ENCODE data around the gene PEX3. TPM values are rescaled to one million over a fixed set of nuclear protein-coding genes. Genes with fewer than 3 reads are reported as not detected.

Gene PEX3
- total and polyA plus RNA-seq, 9 donors = 12.2 to 21.9 (median 13.9) TPM

DNA sequence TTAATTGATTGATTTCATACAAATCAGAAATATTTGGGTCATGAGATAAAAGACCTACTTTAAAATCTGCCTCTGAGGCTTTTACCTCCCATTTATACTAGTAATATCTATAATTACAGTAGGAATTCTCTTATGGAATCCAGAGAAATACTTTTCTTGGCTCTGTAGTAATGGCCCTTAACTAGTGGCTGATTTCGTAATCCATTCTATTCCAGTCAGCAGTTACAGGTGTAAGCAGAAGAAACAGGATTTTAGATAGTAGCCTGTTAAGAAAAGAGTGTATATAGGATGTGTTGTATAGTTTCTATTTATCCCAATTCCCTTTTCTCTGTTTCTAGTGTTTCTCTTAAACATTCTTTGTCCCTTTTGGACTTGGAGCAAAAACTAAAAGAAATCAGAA lies 21.2 kb downstream of the PEX3 start:
- Histone ChIP-seq H3K9me3 (replicated peaks; ENCODE audit: control insufficient read depth, low read depth, low read length) (no peaks in the 10 kb centered on the region), H3K27me3 (ENCODE audit: control insufficient read depth, insufficient read depth, low read length) (no peaks in the 10 kb centered on the region), H3K4me3 (ENCODE audit: low read length) (no peak overlapping the region), H3K4me1 (ENCODE audit: control insufficient read depth, insufficient read depth, low read length) (no peaks in the 10 kb centered on the region), H3K27ac (ENCODE audit: low read length) (no peak overlapping the region), H3K36me3 (ENCODE audit: control insufficient read depth, insufficient read depth, low read length) (peaks cover 9% of the 10 kb centered on the region)
- DNase-seq = no peak
- no CpG with 5 or more reads among the region's 1 CpG for WGBS (ENCODE audit: insufficient coverage)

DNA sequence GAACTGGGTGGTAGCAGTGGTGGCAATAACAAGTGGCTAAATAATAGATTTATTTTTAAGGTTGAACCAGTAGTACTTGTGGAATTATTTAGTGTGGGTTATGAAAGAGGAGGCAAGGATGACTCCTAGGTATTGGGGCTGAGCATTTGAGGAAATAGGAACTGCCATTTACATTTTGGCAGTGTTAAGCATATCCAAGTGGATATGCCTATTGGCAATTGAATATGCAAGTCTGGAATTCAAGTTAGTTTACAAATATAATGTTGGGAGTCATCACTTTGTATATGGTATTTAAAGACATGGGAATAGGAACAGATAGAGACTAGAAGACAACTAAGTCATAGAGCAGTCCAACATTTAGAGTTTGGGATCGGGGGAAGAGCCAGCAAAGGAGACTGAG lies 25.9 kb downstream of the PEX3 start:
- Histone ChIP-seq H3K27ac (ENCODE audit: low read length) (no peak overlapping the region), H3K36me3 (ENCODE audit: control insufficient read depth, insufficient read depth, low read length) (peaks cover 12% of the 10 kb centered on the region), H3K9me3 (replicated peaks; ENCODE audit: control insufficient read depth, low read depth, low read length) (no peaks in the 10 kb centered on the region), H3K27me3 (ENCODE audit: control insufficient read depth, insufficient read depth, low read length) (no peaks in the 10 kb centered on the region), H3K4me1 (ENCODE audit: control insufficient read depth, insufficient read depth, low read length) (no peaks in the 10 kb centered on the region), H3K4me3 (ENCODE audit: low read length) (no peak overlapping the region)
- WGBS (ENCODE audit: insufficient coverage) = 100% methylated on average over 1 of the region's 1 CpG
- no peak for DNase-seq

DNA sequence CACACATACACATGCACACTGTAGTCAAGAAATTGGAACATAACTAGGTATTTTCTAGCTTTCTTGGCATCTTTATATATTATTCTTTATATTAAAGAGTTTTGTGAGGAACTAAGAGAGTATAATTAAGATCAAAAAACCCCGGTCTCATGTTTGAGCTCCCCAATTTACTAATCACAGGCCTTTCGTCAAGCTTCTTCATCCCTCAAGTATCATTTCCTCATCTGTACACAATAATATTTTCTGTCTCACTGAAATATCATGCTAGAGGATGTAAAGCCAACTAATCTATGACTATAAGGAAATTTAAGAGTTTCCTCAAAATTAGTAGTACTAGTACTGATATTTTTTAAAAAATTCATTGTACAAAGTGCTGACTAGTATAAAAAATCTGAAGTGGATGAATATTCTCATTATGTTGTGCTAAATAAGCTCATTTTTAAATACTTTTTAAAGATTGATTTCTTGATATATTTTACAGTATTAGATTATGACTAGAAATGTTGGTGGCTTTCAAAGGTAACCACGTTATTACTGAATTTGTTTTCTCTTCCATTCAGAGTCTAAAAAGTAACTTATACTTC lies 28.0 kb downstream of the PEX3 start:
- Histone ChIP-seq H3K27ac (ENCODE audit: low read length) (no peak overlapping the region), H3K4me3 (ENCODE audit: low read length) (no peak overlapping the region), H3K36me3 (ENCODE audit: control insufficient read depth, insufficient read depth, low read length) (peaks cover 10% of the 10 kb centered on the region), H3K4me1 (ENCODE audit: control insufficient read depth, insufficient read depth, low read length) (no peaks in the 10 kb centered on the region), H3K9me3 (replicated peaks; ENCODE audit: control insufficient read depth, low read depth, low read length) (no peaks in the 10 kb centered on the region), H3K27me3 (ENCODE audit: control insufficient read depth, insufficient read depth, low read length) (no peaks in the 10 kb centered on the region)
- WGBS (ENCODE audit: insufficient coverage) = no CpG with 5 or more reads among the region's 3 CpGs
- DNase-seq = no peak

DNA sequence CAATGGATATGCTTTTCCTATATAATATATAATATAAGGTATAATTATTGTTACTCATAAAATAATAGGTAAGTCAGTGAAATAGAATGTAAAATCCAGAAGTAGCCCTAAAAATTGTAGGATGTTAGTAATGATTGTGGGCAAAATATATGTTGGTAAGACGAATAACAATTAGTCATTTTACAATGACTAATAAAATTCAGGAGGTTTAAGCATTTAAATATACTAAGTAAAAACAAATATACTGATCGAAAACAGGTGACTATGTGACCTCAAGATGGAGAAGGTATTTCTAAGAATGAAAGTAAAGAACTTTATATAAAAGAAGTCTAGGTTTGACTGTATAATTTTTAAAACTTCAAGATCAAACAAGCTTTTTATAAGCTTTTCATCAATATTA lies 32.0 kb downstream of the PEX3 start:
- no CpG with 5 or more reads among the region's 2 CpGs for WGBS (ENCODE audit: insufficient coverage)
- no peaks in the 10 kb centered on the region for H3K9me3 ChIP-seq (replicated peaks; ENCODE audit: control insufficient read depth, low read depth, low read length)
- H3K4me1 ChIP-seq (ENCODE audit: control insufficient read depth, insufficient read depth, low read length) = no peaks in the 10 kb centered on the region
- no peaks in the 10 kb centered on the region for H3K27me3 ChIP-seq (ENCODE audit: control insufficient read depth, insufficient read depth, low read length)
- no peak overlapping the region for H3K27ac ChIP-seq (ENCODE audit: low read length)
- H3K4me3 ChIP-seq (ENCODE audit: low read length) = no peak overlapping the region
- peaks cover 5% of the 10 kb centered on the region for H3K36me3 ChIP-seq (ENCODE audit: control insufficient read depth, insufficient read depth, low read length)
- no peak for DNase-seq

DNA sequence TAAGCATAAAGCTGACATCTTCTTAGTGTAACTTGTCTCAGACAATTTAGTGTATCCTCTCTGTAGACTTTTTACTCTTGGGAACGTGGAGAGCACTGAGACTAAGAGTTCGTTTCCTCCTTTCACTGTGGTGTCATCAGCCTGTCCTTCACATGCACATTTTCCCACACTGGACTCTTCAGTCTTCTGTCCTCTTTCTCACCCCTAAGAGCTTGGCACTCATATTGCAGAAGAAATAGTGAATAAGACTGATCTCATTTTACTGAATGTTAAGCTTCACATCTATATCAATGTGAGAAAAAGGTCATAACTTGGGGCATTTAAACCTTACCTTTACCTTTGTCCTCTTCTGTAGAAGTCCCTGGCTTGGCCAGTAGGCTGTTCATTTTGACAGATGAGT lies 35.4 kb downstream of the PEX3 start:
- DNase-seq = no peak
- Histone ChIP-seq H3K9me3 (replicated peaks; ENCODE audit: control insufficient read depth, low read depth, low read length) (no peaks in the 10 kb centered on the region), H3K27me3 (ENCODE audit: control insufficient read depth, insufficient read depth, low read length) (no peaks in the 10 kb centered on the region), H3K4me3 (ENCODE audit: low read length) (no peak overlapping the region), H3K36me3 (ENCODE audit: control insufficient read depth, insufficient read depth, low read length) (peaks cover 2% of the 10 kb centered on the region), H3K4me1 (ENCODE audit: control insufficient read depth, insufficient read depth, low read length) (no peaks in the 10 kb centered on the region), H3K27ac (ENCODE audit: low read length) (no peak overlapping the region)
- no CpG with 5 or more reads among the region's 2 CpGs for WGBS (ENCODE audit: insufficient coverage)

DNA sequence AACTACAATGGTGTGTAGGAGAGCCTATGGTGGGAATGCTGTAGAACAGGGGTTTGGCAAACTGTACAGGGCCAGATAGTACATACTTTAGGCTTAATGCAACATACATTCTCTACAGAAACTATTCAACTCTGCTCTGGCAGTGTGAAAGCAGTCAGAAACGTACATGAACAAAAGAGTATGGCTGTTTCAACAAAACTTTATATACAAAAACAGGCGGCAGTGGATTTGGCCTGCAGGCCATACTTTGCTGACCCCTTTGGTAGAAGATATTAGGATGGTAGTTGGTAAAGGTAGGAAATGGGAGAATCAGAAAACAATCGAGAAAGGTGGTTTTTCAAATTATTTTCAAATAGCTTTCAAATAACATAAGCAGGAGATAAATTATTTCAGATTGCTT lies 36.1 kb downstream of the PEX3 start:
- Histone ChIP-seq H3K4me3 (ENCODE audit: low read length) (no peak overlapping the region), H3K9me3 (replicated peaks; ENCODE audit: control insufficient read depth, low read depth, low read length) (no peaks in the 10 kb centered on the region), H3K36me3 (ENCODE audit: control insufficient read depth, insufficient read depth, low read length) (peaks cover 4% of the 10 kb centered on the region), H3K27ac (ENCODE audit: low read length) (no peak overlapping the region), H3K27me3 (ENCODE audit: control insufficient read depth, insufficient read depth, low read length) (no peaks in the 10 kb centered on the region), H3K4me1 (ENCODE audit: control insufficient read depth, insufficient read depth, low read length) (no peaks in the 10 kb centered on the region)
- no peak for DNase-seq
- WGBS (ENCODE audit: insufficient coverage) = no CpG with 5 or more reads among the region's 3 CpGs

DNA sequence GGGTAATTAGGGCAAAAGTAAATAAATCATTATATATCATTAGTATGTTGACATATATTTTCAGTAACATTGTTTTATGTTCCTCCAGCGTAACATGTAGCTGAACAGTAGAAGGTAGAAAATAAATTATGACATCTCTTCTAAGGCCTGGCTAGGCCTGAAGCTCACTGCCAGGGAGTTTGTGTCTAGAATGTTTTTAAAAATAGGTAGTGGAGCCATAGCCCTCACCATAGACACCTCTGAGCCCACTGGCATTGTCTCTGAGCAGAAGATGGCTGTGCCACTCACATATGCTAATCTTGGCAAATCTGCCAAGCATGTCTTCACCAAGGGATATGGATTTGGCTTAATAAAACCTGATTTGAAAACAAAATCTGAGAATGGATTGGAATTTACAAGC lies 39.6 kb downstream of the PEX3 start:
- H3K36me3 ChIP-seq (ENCODE audit: control insufficient read depth, insufficient read depth, low read length) = peaks cover 4% of the 10 kb centered on the region
- no peaks in the 10 kb centered on the region for H3K4me1 ChIP-seq (ENCODE audit: control insufficient read depth, insufficient read depth, low read length)
- H3K9me3 ChIP-seq (replicated peaks; ENCODE audit: control insufficient read depth, low read depth, low read length) = no peaks in the 10 kb centered on the region
- no peaks in the 10 kb centered on the region for H3K27me3 ChIP-seq (ENCODE audit: control insufficient read depth, insufficient read depth, low read length)
- no CpG with 5 or more reads among the region's 1 CpG for WGBS (ENCODE audit: insufficient coverage)
- no peak overlapping the region for H3K4me3 ChIP-seq (ENCODE audit: low read length)
- DNase-seq = no peak
- H3K27ac ChIP-seq (ENCODE audit: low read length) = no peak overlapping the region

DNA sequence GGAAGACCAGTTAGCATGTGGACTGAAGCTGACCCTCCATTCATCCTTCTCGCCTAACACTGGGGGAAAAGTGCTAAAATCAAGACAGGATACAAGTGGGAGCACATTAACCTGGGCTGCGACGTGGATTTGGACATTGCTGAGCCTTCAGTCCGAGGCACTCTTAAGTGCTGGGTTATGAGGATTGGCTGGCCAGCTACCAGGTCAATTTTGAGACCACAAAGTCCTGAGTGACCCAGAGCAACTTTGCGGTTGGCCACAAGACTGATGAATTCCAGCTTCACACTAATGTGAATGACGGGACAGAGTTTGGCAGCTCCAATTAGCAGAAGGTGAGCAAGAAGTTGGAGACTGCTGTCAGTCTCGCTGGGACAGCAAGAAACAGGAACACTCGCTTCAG lies 40.2 kb downstream of the PEX3 start:
- Histone ChIP-seq H3K4me1 (ENCODE audit: control insufficient read depth, insufficient read depth, low read length) (no peaks in the 10 kb centered on the region), H3K27me3 (ENCODE audit: control insufficient read depth, insufficient read depth, low read length) (no peaks in the 10 kb centered on the region), H3K36me3 (ENCODE audit: control insufficient read depth, insufficient read depth, low read length) (peaks cover 8% of the 10 kb centered on the region), H3K9me3 (replicated peaks; ENCODE audit: control insufficient read depth, low read depth, low read length) (no peaks in the 10 kb centered on the region), H3K27ac (ENCODE audit: low read length) (no peak overlapping the region), H3K4me3 (ENCODE audit: low read length) (no peak overlapping the region)
- no peak for DNase-seq
- 84% methylated on average over 4 of the region's 8 CpGs for WGBS (ENCODE audit: insufficient coverage)

DNA sequence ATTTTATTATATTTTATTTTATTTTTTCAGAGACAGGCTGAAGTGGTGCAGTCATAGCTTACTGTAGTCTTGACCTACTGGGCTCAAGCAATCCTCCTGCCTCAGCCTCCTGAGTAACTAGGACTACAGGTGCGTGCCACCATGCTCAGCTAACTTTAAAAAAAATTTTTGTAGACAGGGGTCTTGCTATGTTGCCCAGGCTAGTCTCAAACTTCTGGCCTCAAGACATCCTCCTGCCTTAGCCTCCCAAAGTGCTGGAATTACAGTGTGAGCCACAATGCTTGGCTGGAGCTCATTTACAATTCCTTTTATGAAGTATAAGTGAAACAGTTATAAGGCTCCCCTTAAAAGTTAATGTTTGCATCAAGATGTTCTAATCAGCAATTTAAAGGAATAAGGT lies 46.4 kb downstream of the PEX3 start:
- no CpG with 5 or more reads among the region's 1 CpG for WGBS (ENCODE audit: insufficient coverage)
- no peaks in the 10 kb centered on the region for H3K9me3 ChIP-seq (replicated peaks; ENCODE audit: control insufficient read depth, low read depth, low read length)
- no peak overlapping the region for H3K27ac ChIP-seq (ENCODE audit: low read length)
- no peak overlapping the region for H3K4me3 ChIP-seq (ENCODE audit: low read length)
- no peak for DNase-seq
- H3K4me1 ChIP-seq (ENCODE audit: control insufficient read depth, insufficient read depth, low read length) = no peaks in the 10 kb centered on the region
- H3K27me3 ChIP-seq (ENCODE audit: control insufficient read depth, insufficient read depth, low read length) = no peaks in the 10 kb centered on the region
- H3K36me3 ChIP-seq (ENCODE audit: control insufficient read depth, insufficient read depth, low read length) = peaks cover 28% of the 10 kb centered on the region

DNA sequence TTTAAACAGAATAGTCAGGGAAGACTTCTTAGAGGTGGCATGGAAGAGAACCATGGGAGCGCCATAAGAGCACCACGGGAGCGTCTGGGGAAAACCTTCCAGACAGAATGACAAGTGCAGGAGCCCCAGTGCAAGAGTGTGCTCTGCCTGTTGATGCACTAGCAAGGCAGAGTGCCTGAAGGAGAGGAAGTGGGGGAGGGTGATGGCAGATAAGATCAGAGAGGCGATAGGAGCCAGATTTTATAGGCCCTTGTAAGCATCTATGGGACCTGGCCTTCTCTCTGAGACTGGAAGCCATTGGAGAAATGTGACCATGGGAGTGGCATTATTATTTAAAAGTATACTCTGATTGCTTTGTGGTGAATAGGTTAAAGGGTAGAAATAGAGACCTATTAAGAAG lies 47.8 kb downstream of the PEX3 start:
- no peaks in the 10 kb centered on the region for H3K4me1 ChIP-seq (ENCODE audit: control insufficient read depth, insufficient read depth, low read length)
- WGBS (ENCODE audit: insufficient coverage) = 63% methylated on average over 4 of the region's 4 CpGs
- H3K27me3 ChIP-seq (ENCODE audit: control insufficient read depth, insufficient read depth, low read length) = no peaks in the 10 kb centered on the region
- DNase-seq = no peak
- no peak overlapping the region for H3K4me3 ChIP-seq (ENCODE audit: low read length)
- H3K36me3 ChIP-seq (ENCODE audit: control insufficient read depth, insufficient read depth, low read length) = peaks cover 33% of the 10 kb centered on the region
- no peak overlapping the region for H3K27ac ChIP-seq (ENCODE audit: low read length)
- H3K9me3 ChIP-seq (replicated peaks; ENCODE audit: control insufficient read depth, low read depth, low read length) = no peaks in the 10 kb centered on the region

DNA sequence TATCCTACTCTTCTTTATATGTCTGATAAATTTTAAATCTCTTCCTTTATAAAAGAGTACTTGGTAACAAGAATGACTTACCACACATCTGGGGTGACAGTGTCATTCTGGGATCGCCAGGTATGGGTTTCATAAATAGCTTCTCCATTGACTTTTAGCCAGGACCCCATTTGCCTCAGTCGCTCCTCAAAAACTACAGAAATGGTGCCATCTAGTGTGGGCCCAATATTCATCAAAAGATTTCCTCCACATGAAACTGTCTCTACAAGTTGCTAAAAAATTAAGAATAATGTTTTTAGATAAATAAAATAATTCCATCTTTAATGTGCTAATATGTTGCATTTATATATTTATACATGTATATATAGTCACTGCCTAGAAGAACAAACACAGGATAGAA lies 51.2 kb downstream of the PEX3 start:
- Histone ChIP-seq H3K36me3 (ENCODE audit: control insufficient read depth, insufficient read depth, low read length) (peaks cover 49% of the 10 kb centered on the region), H3K4me3 (ENCODE audit: low read length) (no peak overlapping the region), H3K27me3 (ENCODE audit: control insufficient read depth, insufficient read depth, low read length) (no peaks in the 10 kb centered on the region), H3K27ac (ENCODE audit: low read length) (no peak overlapping the region), H3K4me1 (ENCODE audit: control insufficient read depth, insufficient read depth, low read length) (no peaks in the 10 kb centered on the region), H3K9me3 (replicated peaks; ENCODE audit: control insufficient read depth, low read depth, low read length) (no peaks in the 10 kb centered on the region)
- no CpG with 5 or more reads among the region's 2 CpGs for WGBS (ENCODE audit: insufficient coverage)
- no peak for DNase-seq
